LNCAP (cell line): ENCODE measurements around the gene SIMC1.

ENCODE experiments used
- CTCF ChIP-seq: fragments of 450-650 bp; IDR thresholded peaks from 2 replicates; pipeline ENCODE4 v1.5.1; 2017; ENCODE audit warnings: mild to moderate bottlenecking

SIMC1 gene

GRCh38 chr5:176356179-176356566, 117.9 kb downstream of the SIMC1 start:
- no peak for TF ChIP-seq CTCF

DNA sequence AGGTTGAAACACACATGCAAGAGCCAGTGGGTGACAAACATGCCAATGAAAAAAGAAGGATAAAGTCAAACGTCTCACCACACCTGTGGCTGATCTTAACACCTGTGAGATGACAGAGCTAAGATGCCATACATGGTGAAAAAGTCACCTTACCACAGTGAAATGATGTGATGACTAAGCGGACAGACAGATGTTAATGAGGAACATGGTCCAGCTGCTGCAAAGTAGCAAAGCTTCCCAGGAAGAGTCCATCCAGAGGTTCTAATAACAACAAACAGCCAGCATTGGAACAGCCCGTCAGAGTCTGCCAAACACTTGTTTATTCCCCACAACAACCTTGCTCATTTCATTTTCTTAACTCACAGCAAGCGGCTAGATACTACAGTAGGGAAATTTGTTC, 121.4 kb downstream of the SIMC1 start:
- TF ChIP-seq CTCF: no peak

DNA sequence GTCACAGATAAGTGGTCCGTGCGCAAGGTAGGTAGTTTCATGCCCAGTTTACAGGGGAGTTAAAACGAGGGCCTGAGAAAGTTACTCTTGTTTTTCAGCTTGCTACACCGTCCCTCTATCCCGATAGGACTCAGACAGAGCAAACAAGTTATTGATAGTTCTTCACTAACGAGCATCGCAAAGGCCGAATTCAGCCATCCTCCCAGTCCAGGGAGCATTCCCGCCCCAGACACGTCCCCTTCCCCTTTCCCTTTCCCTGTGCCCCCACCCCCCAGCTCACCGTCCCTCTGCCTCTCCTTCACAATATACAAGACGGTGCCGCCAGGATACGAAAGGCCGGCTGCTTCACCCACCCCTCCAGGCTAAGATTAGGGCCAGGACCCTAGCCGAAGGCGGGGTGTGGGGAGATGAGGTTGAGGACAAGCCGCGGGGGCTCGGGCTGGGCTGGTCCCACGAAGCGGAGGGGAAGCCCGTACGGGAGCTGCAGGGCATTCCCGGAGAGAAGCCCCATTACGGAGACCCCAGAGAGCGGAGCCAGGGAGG, 122.7 kb downstream of the SIMC1 start:
- TF ChIP-seq CTCF: no peak

GRCh38 chr5:176361437-176362232, 123.4 kb downstream of the SIMC1 start, which contains the start of gene KIAA1191:
KIAA1191 (minus strand) TSS chr5:176361764; CDS start chr5:176359508, 2,256 bp downstream.
- TF ChIP-seq CTCF: peak; percentile 32; the same call in 1 of the 2 replicates

GRCh38 chr5:176362233-176362490, 123.9 kb downstream of the SIMC1 start:
- no peak for TF ChIP-seq CTCF

- no peak for TF ChIP-seq CTCF
These were observed 126.6 kb downstream of the SIMC1 start for GRCh38 chr5:176364765-176365350.

DNA sequence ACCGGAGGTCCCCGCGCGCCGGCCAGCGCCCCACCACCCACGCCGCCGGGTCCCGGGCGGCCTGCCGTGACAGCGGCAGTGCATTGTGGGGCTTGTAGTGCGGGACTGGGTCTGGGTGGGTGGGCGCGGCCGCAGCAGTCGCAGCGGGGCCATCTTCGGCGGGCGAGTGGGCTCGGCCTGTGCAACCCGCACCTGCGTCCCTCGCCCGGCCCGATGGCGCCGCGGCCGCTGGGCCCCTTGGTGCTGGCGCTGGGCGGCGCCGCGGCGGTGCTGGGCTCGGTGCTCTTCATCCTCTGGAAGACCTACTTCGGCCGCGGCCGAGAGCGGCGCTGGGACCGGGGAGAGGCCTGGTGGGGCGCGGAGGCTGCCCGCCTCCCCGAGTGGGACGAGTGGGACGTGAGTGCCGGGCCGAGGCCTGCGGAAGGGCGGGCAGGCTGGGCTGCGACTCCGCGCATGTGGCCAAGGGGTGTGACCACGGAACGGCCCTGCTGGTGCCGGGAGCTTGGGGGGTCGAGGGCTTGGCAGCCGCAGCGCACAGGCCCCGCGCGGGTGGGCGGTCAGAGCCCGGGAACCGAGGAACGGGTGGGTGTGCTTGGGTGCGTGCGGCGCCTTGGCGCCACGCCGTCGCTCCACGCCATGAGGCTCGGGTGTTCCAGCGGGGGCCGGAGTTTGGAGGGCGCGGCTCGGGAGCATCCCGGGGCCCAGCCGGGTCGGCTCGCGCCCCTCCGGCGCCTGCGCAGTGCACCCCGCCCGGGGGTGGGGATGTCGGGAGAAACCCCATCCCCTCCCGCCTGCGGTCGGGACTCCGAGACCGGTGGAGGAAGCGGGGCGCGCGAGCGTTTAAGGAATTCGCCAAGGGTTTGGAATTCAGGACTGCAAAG, 127.4 kb downstream of the SIMC1 start, which contains the start of gene ARL10:
Gene ARL10, plus strand, starts transcription at position 137 of the 881 bp plus-strand sequence. Its CDS starts 77 bp downstream, at position 214.
- no peak for TF ChIP-seq CTCF
